H1 (cell line): ENCODE data around the gene KCTD3. TPM values are rescaled to one million over a fixed set of nuclear protein-coding genes. Genes with fewer than 3 reads are reported as not detected.

Experiments used
- CHD2 ChIP-seq: IDR thresholded peaks from 2 replicates; pipeline ENCODE4 v1.6.1; 2012; ENCODE audit warnings: low read length, improper control_type of control experiment
- CHD7 ChIP-seq: fragments of 300-600 bp; sonication (generic); IDR thresholded peaks from 2 replicates; pipeline ENCODE4 v1.7.1; 2012; ENCODE audit warnings: low read length, moderate library complexity, mild to moderate bottlenecking, inconsistent platforms; ENCODE audit not compliant: insufficient replicate concordance
- EP300 ChIP-seq, 2 experiments: IDR thresholded peaks; 1 replicate in 1 of 2; 2 replicates in 1 of 2; pipeline ENCODE4 v1.6.1; 2011 to 2012; ENCODE audit warnings: low read depth in 2 of 2, low read length in 2 of 2, mild to moderate bottlenecking in 2 of 2, borderline replicate concordance in 1 of 2, inconsistent platforms in 1 of 2, moderate library complexity in 1 of 2
- EZH2 ChIP-seq: fragments of 200-600 bp; sonication (generic); IDR thresholded peaks from 2 replicates; pipeline ENCODE4 v1.7.1; 2012; ENCODE audit warnings: low read depth, mild to moderate bottlenecking, moderate library complexity, low read length, inconsistent platforms; ENCODE audit not compliant: severe bottlenecking
- GTF2F1 ChIP-seq: IDR thresholded peaks from 2 replicates; pipeline ENCODE4 v1.6.1; 2012; ENCODE audit warnings: low read depth, low read length, improper control_type of control experiment, borderline replicate concordance
- HDAC6 ChIP-seq: IDR thresholded peaks from one replicate; pipeline ENCODE4 v1.7.1; 2012; ENCODE audit warnings: low read depth, mild to moderate bottlenecking, inconsistent platforms, low read length, moderate library complexity
- MAFK ChIP-seq: IDR thresholded peaks from 2 replicates; pipeline ENCODE4 v1.6.1; 2012; ENCODE audit warnings: low read depth, mild to moderate bottlenecking, improper control_type of control experiment, low read length
- POLR2AphosphoS5 ChIP-seq: IDR thresholded peaks from 2 replicates; pipeline ENCODE4 v1.6.1; 2011; ENCODE audit warnings: low read depth, low read length
- RFX5 ChIP-seq: IDR thresholded peaks from 2 replicates; pipeline ENCODE4 v1.6.1; 2011; ENCODE audit warnings: low read depth, low read length, improper control_type of control experiment, borderline replicate concordance
- RNF2 ChIP-seq: fragments of 200-900, 300-1000 bp; sonication (generic); IDR thresholded peaks from 2 replicates; pipeline ENCODE4 v1.7.1; 2016; ENCODE audit warnings: borderline replicate concordance, low read depth, mild to moderate bottlenecking, antibody characterized with exemption, low read length; ENCODE audit not compliant: poor library complexity, severe bottlenecking; ENCODE audit errors: missing control alignments
- TAF1 ChIP-seq: IDR thresholded peaks from 2 replicates; pipeline ENCODE4 v1.6.1; 2011; ENCODE audit warnings: mild to moderate bottlenecking, low read depth, low read length
- TCF12 ChIP-seq: IDR thresholded peaks from 2 replicates; pipeline ENCODE4 v1.6.1; 2011; ENCODE audit warnings: low read depth, mild to moderate bottlenecking, low read length
- polyA plus RNA-seq, 7 experiments: library from polyadenylated mRNA; depleted of rRNA in 3 of 7; stranded (reverse) in 5 of 7; unstranded in 2 of 7; fragments of >200 nt in 5 of 7; fragments of 200-250 nt in 2 of 7; gene quantifications; 1 replicate in 5 of 7; 2 replicates in 1 of 7; 4 replicates in 1 of 7; pipeline versions ENCODE4 v1.2.1 to v1.2.3, GENCODE V29; 2011 to 2013; ENCODE audit warnings: missing spikeins in 2 of 7, mixed read lengths in 2 of 7
- total RNA-seq: library from RNA; stranded (reverse); fragmentation: NEBNext Ultra II Directional; extraction: Animal tissue kit (Norgen Biotek cat#: 25700); gene quantifications from 2 replicates; pipeline ENCODE4 v1.2.1, GENCODE V29; 2021

The KCTD3 gene
- total and polyA plus RNA-seq, 2 of the 8 experiments (the other 6 are each of a cell fraction or from before 2014, with no cell fraction given), result 43.0 to 55.6 TPM

- TF ChIP-seq CHD7, result no peak
- TF ChIP-seq RNF2, result no peak
- no peak for TF ChIP-seq TCF12
- TF ChIP-seq GTF2F1, result no peak
- no peak for TF ChIP-seq CHD2
- TF ChIP-seq RFX5, result no peak
- TF ChIP-seq EP300 (IDR thresholded peaks at IDR 0.05; ENCODE audit: borderline replicate concordance in 1 of 2, low read depth in 2 of 2, low read length in 2 of 2), result no peak
- no peak for TF ChIP-seq TAF1
- TF ChIP-seq EZH2, result no peak
- TF ChIP-seq POLR2AphosphoS5, result no peak
- TF ChIP-seq MAFK, result no peak
- TF ChIP-seq HDAC6, result no peak
These were observed 98.1 kb downstream of the KCTD3 start (continued) for GRCh38 chr1:215665215-215665614.
